Naive thymus-derived CD4-positive, alpha-beta T cell (primary cell): ENCODE measurements around the gene DICER1. TPM values are rescaled to one million over a fixed set of nuclear protein-coding genes. Genes with fewer than 3 reads are reported as not detected.
A peak's percentile ranks its signal among the peaks of the same experiment; 100 is the strongest.

Experiments used
- ATAC-seq: fragments of 150-1000 bp; cut with Tn5 transposase; 2 replicates; pipeline ENCODE4 v1.10.0; 2021; ENCODE audit warnings: mild to moderate bottlenecking, moderate library complexity
- CTCF ChIA-PET: fragments of 350-600 bp; sonication (Branson Sonifier 250); formaldehyde crosslinking; loops from one replicate; lab custom pipeline; 2021; ENCODE audit warnings: antibody characterized with exemption; lab: Charles Lee
- POLR2A ChIA-PET: fragments of 350-600 bp; sonication (Branson Sonifier 250); formaldehyde crosslinking; loops from one replicate; lab custom pipeline; 2021; ENCODE audit warnings: antibody characterized with exemption, inconsistent platforms; lab: Charles Lee
- DNase-seq, 9 donors: peaks; one replicate each; pipeline versions ENCODE4 v3.0.0 to v3.0.0-alpha.2; 2020 to 2022; ENCODE audit warnings: mixed read lengths in 1 of 9
- H3K27ac ChIP-seq: one replicate; pipeline ENCODE4 v1.7.0; 2013; ENCODE audit warnings: mild to moderate bottlenecking, low read depth, low read length, moderate library complexity
- H3K27me3 ChIP-seq, 2 donors: one replicate each; pipeline ENCODE4 v1.7.0; 2013; ENCODE audit warnings: low read length in 2 of 2, mild to moderate bottlenecking in 2 of 2, moderate library complexity in 2 of 2; ENCODE audit not compliant: control insufficient read depth in 2 of 2, insufficient read depth in 2 of 2
- H3K36me3 ChIP-seq, 3 experiments: 1 replicate in 2 of 3; 2 replicates in 1 of 3; pipeline ENCODE4 v1.7.0; 2013; ENCODE audit warnings: low read length in 3 of 3, mild to moderate bottlenecking in 3 of 3, moderate library complexity in 1 of 3; ENCODE audit not compliant: insufficient read depth in 3 of 3, control insufficient read depth in 2 of 3
- H3K4me1 ChIP-seq, 2 donors: one replicate each; pipeline ENCODE4 v1.7.0; 2013; ENCODE audit warnings: low read length in 2 of 2, mild to moderate bottlenecking in 2 of 2, moderate library complexity in 1 of 2; ENCODE audit not compliant: control insufficient read depth in 2 of 2, insufficient read depth in 2 of 2
- H3K4me3 ChIP-seq: 2 replicates; pipeline ENCODE4 v1.7.0; 2013; ENCODE audit warnings: mild to moderate bottlenecking, low read length
- H3K9me3 ChIP-seq, 3 experiments: 1 replicate in 2 of 3; 2 replicates in 1 of 3; pipeline ENCODE4 v1.7.0; 2013; ENCODE audit warnings: low read length in 3 of 3; ENCODE audit not compliant: control insufficient read depth in 2 of 3
- H3K27ac Mint-ChIP-seq, 9 donors: one replicate each; pipeline ENCODE4 v1.8.0; 2020 to 2022; ENCODE audit warnings: mixed read lengths in 9 of 9, mild to moderate bottlenecking in 8 of 9, moderate library complexity in 5 of 9, inconsistent platforms in 2 of 9
- H3K27me3 Mint-ChIP-seq, 5 donors: one replicate each; pipeline ENCODE4 v1.8.0; 2021 to 2022; ENCODE audit warnings: mixed read lengths in 5 of 5, mild to moderate bottlenecking in 1 of 5
- H3K36me3 Mint-ChIP-seq, 5 donors: one replicate each; pipeline ENCODE4 v1.8.0; 2020 to 2022; ENCODE audit warnings: mixed read lengths in 5 of 5, mild to moderate bottlenecking in 3 of 5, inconsistent platforms in 1 of 5
- H3K4me1 Mint-ChIP-seq, 7 donors: one replicate each; pipeline ENCODE4 v1.8.0; 2020 to 2022; ENCODE audit warnings: mixed read lengths in 7 of 7, mild to moderate bottlenecking in 3 of 7, inconsistent platforms in 1 of 7
- H3K4me3 Mint-ChIP-seq, 10 donors: one replicate each; pipeline ENCODE4 v1.8.0; 2020 to 2022; ENCODE audit warnings: mild to moderate bottlenecking in 10 of 10, mixed read lengths in 10 of 10, moderate library complexity in 6 of 10, inconsistent platforms in 2 of 10
- H3K9me3 Mint-ChIP-seq, 11 donors: one replicate each; pipeline ENCODE4 v1.8.0; 2020 to 2022; ENCODE audit warnings: mixed read lengths in 11 of 11, mild to moderate bottlenecking in 4 of 11, inconsistent platforms in 1 of 11, moderate library complexity in 1 of 11
- intact Hi-C, 2 donors: fragments of 100-400 bp; cut with micrococcal nuclease; formaldehyde crosslinking; loops; one replicate each; pipeline ENCODE4 v1.15.1; 2023
- polyA plus RNA-seq, 2 donors: library from polyadenylated mRNA; unstranded; fragments of 300-500 nt; fragmentation: Illumina TruSeq; gene quantifications; one replicate each; pipeline ENCODE4 v1.2.3, GENCODE V29; 2021
- total RNA-seq, 6 experiments: library from RNA in 5 of 6; stranded (reverse) in 5 of 6; gene quantifications; 1 replicate in 5 of 6; 2 replicates in 1 of 6; pipeline ENCODE4 v1.2.3 and lab custom pipeline; 2021 to 2026

The DICER1 gene
- total and polyA plus RNA-seq, 7 experiments from 2014 or later: 11.0 to 78.2 (median 62.6) TPM

GRCh38 chr14:95147597-95147996, 9.7 kb downstream of the DICER1 start:
- DNase-seq (no peak), ATAC-seq (no peak)
- Mint-ChIP-seq H3K9me3 (peaks cover 2 to 28% (median 15%) of the 10 kb centered on the region in 11 donors), H3K4me3 (peak overlapping the region in 1 of 10 donors; percentile 57), H3K4me1 (peaks cover 39 to 96% (median 89%) of the 10 kb centered on the region in 7 donors), H3K27me3 (no peaks in the 10 kb centered on the region), H3K27ac (no peak overlapping the region), H3K36me3 (peaks cover 6 to 33% (median 29%) of the 10 kb centered on the region in 5 donors)
- no peak overlapping the region for H3K27ac ChIP-seq
- intact Hi-C loops: no loop called here
- CTCF ChIA-PET: no interaction called here
- H3K4me1 ChIP-seq: peaks cover 9 to 27% of the 10 kb centered on the region in 2 donors
- H3K4me3 ChIP-seq: no peak overlapping the region
- H3K27me3 ChIP-seq: no peaks in the 10 kb centered on the region
- H3K9me3 ChIP-seq: peaks cover 0 to 18% (median 6%) of the 10 kb centered on the region in 3 experiments
- POLR2A ChIA-PET: no interaction called here
- no peaks in the 10 kb centered on the region for H3K36me3 ChIP-seq

- peaks cover 9 to 19% of the 10 kb centered on the region in 2 donors for H3K4me1 ChIP-seq
- H3K9me3 ChIP-seq: peaks cover 0 to 18% (median 6%) of the 10 kb centered on the region in 3 experiments
- peak overlapping the region in 2 of 9 donors; percentile 51 to 76 for H3K27ac Mint-ChIP-seq
- no peak overlapping the region for H3K27ac ChIP-seq
- intact Hi-C loops: no loop called here
- H3K36me3 Mint-ChIP-seq: peaks cover 6 to 34% (median 32%) of the 10 kb centered on the region in 5 donors
- POLR2A ChIA-PET: no interaction called here
- peak overlapping the region in 7 of 10 donors; percentile 2 to 51 (median 17) for H3K4me3 Mint-ChIP-seq
- ATAC-seq (no peak), DNase-seq (no peak)
- peaks cover 30 to 95% (median 89%) of the 10 kb centered on the region in 7 donors for H3K4me1 Mint-ChIP-seq
- H3K27me3 ChIP-seq: no peaks in the 10 kb centered on the region
- no peak overlapping the region for H3K4me3 ChIP-seq
- no peaks in the 10 kb centered on the region for H3K36me3 ChIP-seq
- CTCF ChIA-PET: no interaction called here
- H3K9me3 Mint-ChIP-seq: peaks cover 2 to 28% (median 15%) of the 10 kb centered on the region in 11 donors
- H3K27me3 Mint-ChIP-seq: no peaks in the 10 kb centered on the region
These were observed 11.1 kb downstream of the DICER1 start for GRCh38 chr14:95146079-95146771.

- peak overlapping the region in 8 of 10 donors; percentile 4 to 60 (median 42) for H3K4me3 Mint-ChIP-seq
- intact Hi-C loops: no loop called here
These were observed 12.5 kb downstream of the DICER1 start for GRCh38 chr14:95144849-95145248.

GRCh38 chr14:95143808-95144620, 13.3 kb downstream of the DICER1 start:
- H3K36me3 Mint-ChIP-seq: peaks cover 6 to 42% (median 33%) of the 10 kb centered on the region in 5 donors
- peaks cover 0 to 18% (median 6%) of the 10 kb centered on the region in 3 experiments for H3K9me3 ChIP-seq
- H3K4me1 ChIP-seq: peaks cover 9 to 23% of the 10 kb centered on the region in 2 donors

More at GRCh38 chr14:95144849-95145248, 12.5 kb downstream of the DICER1 start:
- H3K36me3 ChIP-seq: no peaks in the 10 kb centered on the region
- no peak for DNase-seq
- H3K9me3 Mint-ChIP-seq: peaks cover 2 to 28% (median 15%) of the 10 kb centered on the region in 11 donors
- H3K4me1 ChIP-seq: peaks cover 9 to 23% of the 10 kb centered on the region in 2 donors
- peaks cover 31 to 93% (median 91%) of the 10 kb centered on the region in 7 donors for H3K4me1 Mint-ChIP-seq
- peaks cover 0 to 18% (median 6%) of the 10 kb centered on the region in 3 experiments for H3K9me3 ChIP-seq
- CTCF ChIA-PET: no interaction called here
- no peak overlapping the region for H3K4me3 ChIP-seq
- H3K27ac ChIP-seq: no peak overlapping the region
- no peak for ATAC-seq
- POLR2A ChIA-PET: interaction anchor here (1.1 kb wide), 1 partner anchor 13 kb away, joined by 3 read pairs; the partner anchor contains the start of gene DICER1
- no peaks in the 10 kb centered on the region for H3K27me3 Mint-ChIP-seq
- H3K27ac Mint-ChIP-seq: peak overlapping the region in 1 of 9 donors; percentile 16
- no peaks in the 10 kb centered on the region for H3K27me3 ChIP-seq
- peaks cover 6 to 40% (median 33%) of the 10 kb centered on the region in 5 donors for H3K36me3 Mint-ChIP-seq

GRCh38 chr14:95142208-95142607, 15.1 kb downstream of the DICER1 start:
- H3K9me3 Mint-ChIP-seq: peaks cover 2 to 28% (median 13%) of the 10 kb centered on the region in 11 donors
- DNase-seq: no peak
- H3K4me3 ChIP-seq: no peak overlapping the region
- no peaks in the 10 kb centered on the region for H3K27me3 ChIP-seq
- H3K36me3 ChIP-seq: no peaks in the 10 kb centered on the region
- H3K27me3 Mint-ChIP-seq: no peaks in the 10 kb centered on the region
- H3K4me1 Mint-ChIP-seq: peaks cover 39 to 91% (median 90%) of the 10 kb centered on the region in 7 donors
- H3K4me1 ChIP-seq: peaks cover 4 to 28% of the 10 kb centered on the region in 2 donors
- H3K27ac Mint-ChIP-seq: peak overlapping the region in 1 of 9 donors; percentile 21
- no peak overlapping the region for H3K27ac ChIP-seq
- intact Hi-C loops: no loop called here
- peak overlapping the region in 2 of 10 donors; percentile 16 to 18 for H3K4me3 Mint-ChIP-seq
- ChIA-PET CTCF (no interaction called here), POLR2A (no interaction called here)
- peaks cover 0 to 18% (median 6%) of the 10 kb centered on the region in 3 experiments for H3K9me3 ChIP-seq
- no peak for ATAC-seq
- H3K36me3 Mint-ChIP-seq: peaks cover 6 to 34% (median 29%) of the 10 kb centered on the region in 5 donors

More at GRCh38 chr14:95143808-95144620, 13.3 kb downstream of the DICER1 start:
- peak overlapping the region in 5 of 10 donors; percentile 18 to 43 (median 25) for H3K4me3 Mint-ChIP-seq
- DNase-seq (no peak), ATAC-seq (no peak)
- peaks cover 2 to 28% (median 15%) of the 10 kb centered on the region in 11 donors for H3K9me3 Mint-ChIP-seq
- intact Hi-C loops: no loop called here
- no peak overlapping the region for H3K4me3 ChIP-seq
- H3K4me1 Mint-ChIP-seq: peaks cover 34 to 93% (median 91%) of the 10 kb centered on the region in 7 donors
- ChIA-PET CTCF (no interaction called here), POLR2A (no interaction called here)
- no peak overlapping the region for H3K27ac ChIP-seq
- H3K27me3 ChIP-seq: no peaks in the 10 kb centered on the region
- H3K36me3 ChIP-seq: no peaks in the 10 kb centered on the region
- peak overlapping the region in 1 of 9 donors; percentile 18 for H3K27ac Mint-ChIP-seq
- no peaks in the 10 kb centered on the region for H3K27me3 Mint-ChIP-seq

GRCh38 chr14:95141684-95142083, 15.6 kb downstream of the DICER1 start:
- Histone ChIP-seq H3K36me3 (no peaks in the 10 kb centered on the region), H3K27me3 (no peaks in the 10 kb centered on the region), H3K4me3 (no peak overlapping the region), H3K9me3 (peaks cover 0 to 18% (median 6%) of the 10 kb centered on the region in 3 experiments), H3K4me1 (peaks cover 4 to 29% of the 10 kb centered on the region in 2 donors), H3K27ac (no peak overlapping the region)
- Mint-ChIP-seq H3K9me3 (peaks cover under 1 to 27% (median 11%) of the 10 kb centered on the region in 11 donors), H3K27ac (peak overlapping the region in 1 of 9 donors; percentile 21), H3K4me1 (peaks cover 41 to 91% (median 89%) of the 10 kb centered on the region in 7 donors), H3K4me3 (peak overlapping the region in 2 of 10 donors; percentile 18 to 23), H3K36me3 (peaks cover 10 to 34% (median 31%) of the 10 kb centered on the region in 5 donors), H3K27me3 (no peaks in the 10 kb centered on the region)
- ChIA-PET POLR2A (no interaction called here), CTCF (no interaction called here)
- intact Hi-C loops: loop anchor here in 1 of 2 donors (2.0 kb wide), 1 partner anchor 13 kb away; no protein-coding TSS in a partner anchor
- no peak for DNase-seq
- ATAC-seq: no peak
